HG02840 (cell line): ENCODE measurements around the gene ADM2.
A peak's percentile ranks its signal among the peaks of the same experiment; 100 is the strongest.
"Not testable (repeated sequence)": the region's sequence is repeated elsewhere in the genome, so short reads cannot be mapped to it uniquely, and the experiment has no call there.

Source experiments
- ATAC-seq: cut with Tn5 transposase; IDR thresholded peaks from one replicate; pipeline ENCODE4 v1.9.1; 2021; ENCODE audit warnings: mild to moderate bottlenecking, moderate library complexity, moderate number of reproducible peaks; ENCODE audit not compliant: unreplicated experiment, low FRiP score

The ADM2 gene

DNA sequence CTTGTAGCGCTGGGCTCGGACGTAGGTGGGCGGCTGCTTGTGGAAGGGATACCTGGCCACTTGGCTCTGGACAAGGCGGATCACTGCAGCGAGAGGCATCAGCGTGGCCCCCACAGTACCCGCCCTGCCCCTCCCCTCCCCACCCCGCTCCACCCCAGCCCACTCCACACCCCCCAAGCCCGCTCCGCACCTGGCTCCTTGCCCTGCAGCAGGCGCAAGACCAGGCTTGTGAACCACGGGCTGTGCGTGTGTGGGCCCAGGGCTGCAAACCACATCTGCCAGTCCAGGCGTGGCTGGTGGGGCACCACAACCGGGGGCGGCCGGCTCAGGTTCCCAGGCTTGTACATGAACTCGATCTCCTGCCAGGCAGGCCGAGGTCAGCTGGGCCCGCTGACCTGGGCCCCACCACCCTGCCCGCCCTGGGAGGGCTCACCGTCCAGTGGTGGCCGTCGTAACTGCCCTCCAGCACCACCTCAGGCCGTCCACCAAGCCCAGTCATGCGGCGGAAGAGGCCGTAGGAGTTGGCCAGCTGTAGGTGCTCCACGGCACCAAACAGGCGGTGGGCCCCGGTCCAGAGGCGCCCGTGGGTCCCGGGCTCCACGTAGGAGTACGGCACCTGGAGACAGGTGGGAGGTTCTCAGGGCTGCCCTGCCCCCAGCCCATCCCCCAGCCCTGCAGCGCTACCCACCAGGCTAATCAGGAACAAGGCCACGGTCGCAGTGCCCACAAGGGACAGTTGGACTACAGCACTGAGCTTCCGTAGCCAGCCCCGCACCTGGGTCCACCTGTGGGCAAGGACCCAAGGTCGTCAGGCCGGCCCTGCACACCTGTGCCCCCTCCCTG lies 23.2 kb downstream of the ADM2 start:
- ATAC-seq: no peak

DNA sequence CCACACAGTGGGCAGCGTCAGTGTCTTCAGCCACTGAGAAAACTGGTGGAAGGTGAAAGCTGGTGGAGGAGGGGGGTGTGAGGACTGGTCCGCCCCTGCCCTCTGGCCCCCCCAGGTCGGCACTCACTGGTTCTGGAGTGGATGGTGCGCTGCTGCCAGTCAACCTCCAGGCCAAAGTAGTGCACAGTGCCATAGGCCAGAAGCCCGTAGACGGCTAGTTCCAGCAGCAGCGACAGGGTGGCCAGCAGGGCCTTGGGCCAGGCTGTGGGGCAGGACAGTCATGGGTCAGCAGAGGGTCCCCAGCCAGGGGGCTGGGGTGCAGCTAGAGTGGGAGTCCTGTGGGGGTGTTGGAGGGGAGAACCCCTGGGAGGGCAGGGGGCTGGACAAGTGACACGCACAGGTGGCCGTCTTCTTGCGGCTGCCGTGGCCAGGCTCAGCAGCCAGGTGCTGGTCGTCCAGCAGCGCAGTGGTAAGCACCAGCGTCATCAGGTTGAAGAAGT lies 24.0 kb downstream of the ADM2 start:
- ATAC-seq: no peak

GRCh38 chr22:50505776-50506610 lies 24.6 kb downstream of the ADM2 start:
- ATAC-seq: no peak

GRCh38 chr22:50506611-50507420 lies 25.5 kb downstream of the ADM2 start:
- ATAC-seq: peak; percentile 4

DNA sequence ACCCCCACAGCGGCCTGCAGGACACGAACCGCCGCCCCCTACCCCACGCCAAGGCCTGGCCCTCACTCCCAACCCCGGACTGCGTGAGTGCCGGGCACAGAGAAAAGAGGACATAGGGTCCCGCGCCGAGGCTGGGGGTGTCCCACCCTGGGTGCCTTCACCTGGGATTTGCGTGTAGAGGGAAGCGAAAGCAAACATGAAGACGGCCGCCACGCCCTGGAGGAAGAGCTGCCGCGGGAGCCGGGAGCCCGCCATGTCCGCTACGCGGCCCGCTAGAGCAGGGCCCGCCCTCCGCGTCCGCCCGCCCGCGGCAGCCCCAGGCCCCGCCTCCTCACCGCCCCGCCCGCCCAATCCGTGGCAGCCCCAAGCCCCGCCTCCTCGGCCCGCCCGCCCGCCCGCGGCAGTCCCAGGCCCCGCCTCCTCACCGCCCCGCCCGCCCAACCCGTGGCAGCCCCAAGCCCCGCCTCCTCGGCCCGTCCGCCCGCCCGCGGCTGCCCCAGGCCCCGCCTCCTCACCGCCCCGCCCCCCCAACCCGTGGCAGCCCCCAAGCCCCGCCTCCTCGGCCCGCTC lies 26.2 kb downstream of the ADM2 start, which contains the start of gene LMF2:
Gene LMF2 (minus strand): TSS at position 282 of the 570 bp plus-strand sequence. CDS start 27 bp downstream, at position 255.
- peak; percentile 45 for ATAC-seq

DNA sequence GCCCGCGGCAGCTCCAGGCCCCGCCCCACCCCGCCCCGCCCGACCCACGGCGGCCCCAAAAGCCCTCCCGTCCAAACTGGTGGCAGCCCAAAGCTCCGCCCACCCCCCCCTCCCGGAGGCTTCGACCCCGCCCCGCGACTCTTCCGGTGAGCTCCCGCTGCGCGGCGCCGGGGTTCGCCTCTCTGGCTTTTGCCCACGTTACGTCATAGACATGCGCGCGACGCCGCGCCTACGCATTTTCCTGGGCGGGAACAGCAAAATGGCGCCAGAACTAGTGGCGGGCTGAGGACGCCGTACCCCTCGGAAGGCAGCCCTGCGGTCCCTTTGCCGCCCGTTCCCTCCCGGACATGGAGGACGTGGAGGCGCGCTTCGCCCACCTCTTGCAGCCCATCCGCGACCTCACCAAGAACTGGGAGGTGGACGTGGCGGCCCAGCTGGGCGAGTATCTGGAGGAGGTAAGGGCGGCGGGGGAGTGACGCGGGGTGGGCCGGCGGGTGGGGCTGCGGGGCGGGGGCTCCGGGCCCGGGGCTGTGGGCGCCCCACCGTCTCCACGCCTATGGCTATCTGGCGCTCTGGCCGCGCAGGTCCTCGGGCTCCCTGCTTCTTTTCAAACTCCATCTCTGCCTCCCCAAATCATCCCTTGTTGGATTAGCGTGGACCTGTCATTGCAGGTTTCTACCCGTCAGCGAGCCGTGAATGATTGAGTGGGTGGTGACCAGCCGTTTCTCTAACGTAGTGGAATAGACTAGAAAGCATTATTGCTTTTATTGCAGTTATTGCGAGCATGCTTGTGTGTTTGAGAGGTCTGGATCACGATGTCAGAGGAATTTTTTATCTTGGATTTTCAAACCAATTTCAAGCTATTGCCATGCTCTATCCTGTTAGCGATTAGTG lies 26.9 kb downstream of the ADM2 start, which contains the start of gene NCAPH2:
Gene NCAPH2 (plus strand): TSS at position 234 of the 894 bp plus-strand sequence. CDS start 114 bp downstream, at position 348.
- peak; percentile 72 for ATAC-seq

DNA sequence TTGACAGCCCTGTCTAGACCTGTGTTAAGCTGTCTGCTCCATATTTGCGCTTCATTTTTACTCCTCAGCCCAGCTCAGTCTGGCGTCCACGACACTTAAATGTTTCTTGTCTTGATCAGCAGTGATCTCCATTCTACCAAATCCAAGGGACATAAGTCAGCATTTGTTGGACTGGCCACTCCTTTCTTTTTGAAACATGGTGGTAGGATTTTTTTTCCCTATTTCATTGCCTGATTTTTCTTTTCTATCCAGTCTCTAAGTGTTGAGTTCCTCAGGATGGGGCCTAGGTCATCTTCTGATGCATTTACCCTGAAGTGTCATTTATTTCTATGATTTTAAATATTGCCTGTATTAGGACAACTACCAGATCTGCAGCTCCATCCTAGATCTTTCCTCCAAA lies 27.6 kb downstream of the ADM2 start:
- no peak for ATAC-seq

GRCh38 chr22:50513175-50513574 lies 31.8 kb downstream of the ADM2 start:
- no peak for ATAC-seq

- ATAC-seq: no peak
Measured at GRCh38 chr22:50516068-50516467, 34.7 kb downstream of the ADM2 start.

DNA sequence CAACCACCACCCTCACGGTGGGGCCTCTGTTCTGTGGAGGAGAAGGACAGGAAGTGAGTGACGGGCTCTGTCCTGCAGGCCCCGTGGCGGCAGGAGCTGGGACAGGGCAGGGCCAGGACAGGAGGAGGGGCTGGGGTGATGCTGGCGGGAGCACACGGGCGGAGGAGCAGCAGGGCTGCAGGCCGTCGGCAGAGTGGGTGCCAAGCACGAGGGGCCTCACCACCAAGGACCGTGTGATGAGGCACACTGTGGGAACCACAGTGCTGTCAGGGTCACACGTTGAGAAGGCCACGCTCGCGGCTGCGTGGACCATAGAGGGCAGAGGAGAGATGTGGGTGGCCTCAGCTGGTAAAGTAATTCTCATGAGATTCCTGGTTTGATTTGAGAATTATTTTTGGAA lies 35.5 kb downstream of the ADM2 start:
- no peak for ATAC-seq

GRCh38 chr22:50517495-50518260 lies 36.3 kb downstream of the ADM2 start:
- no peak for ATAC-seq

GRCh38 chr22:50518606-50519005 lies 37.3 kb downstream of the ADM2 start:
- no peak for ATAC-seq

DNA sequence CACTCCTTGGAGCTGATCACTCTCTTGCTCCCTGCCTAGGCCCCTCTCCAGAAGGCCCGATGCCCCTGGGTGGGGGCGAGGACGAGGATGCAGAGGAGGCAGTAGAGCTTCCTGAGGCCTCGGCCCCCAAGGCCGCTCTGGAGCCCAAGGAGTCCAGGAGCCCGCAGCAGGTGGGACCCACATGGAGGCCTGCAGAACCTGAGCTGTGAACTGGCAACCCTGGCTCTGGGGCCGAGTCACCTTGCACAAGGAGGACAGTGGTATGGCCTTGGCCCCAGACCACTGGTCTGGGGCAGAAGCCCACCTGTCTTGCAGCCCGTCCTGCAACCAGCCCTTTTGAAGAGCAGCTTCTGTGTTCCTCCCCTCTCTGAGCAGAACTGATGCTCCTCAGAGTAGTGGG lies 37.8 kb downstream of the ADM2 start:
- ATAC-seq: no peak

- ATAC-seq: not testable (repeated sequence)
Measured at GRCh38 chr22:50520184-50520583, 38.8 kb downstream of the ADM2 start.

DNA sequence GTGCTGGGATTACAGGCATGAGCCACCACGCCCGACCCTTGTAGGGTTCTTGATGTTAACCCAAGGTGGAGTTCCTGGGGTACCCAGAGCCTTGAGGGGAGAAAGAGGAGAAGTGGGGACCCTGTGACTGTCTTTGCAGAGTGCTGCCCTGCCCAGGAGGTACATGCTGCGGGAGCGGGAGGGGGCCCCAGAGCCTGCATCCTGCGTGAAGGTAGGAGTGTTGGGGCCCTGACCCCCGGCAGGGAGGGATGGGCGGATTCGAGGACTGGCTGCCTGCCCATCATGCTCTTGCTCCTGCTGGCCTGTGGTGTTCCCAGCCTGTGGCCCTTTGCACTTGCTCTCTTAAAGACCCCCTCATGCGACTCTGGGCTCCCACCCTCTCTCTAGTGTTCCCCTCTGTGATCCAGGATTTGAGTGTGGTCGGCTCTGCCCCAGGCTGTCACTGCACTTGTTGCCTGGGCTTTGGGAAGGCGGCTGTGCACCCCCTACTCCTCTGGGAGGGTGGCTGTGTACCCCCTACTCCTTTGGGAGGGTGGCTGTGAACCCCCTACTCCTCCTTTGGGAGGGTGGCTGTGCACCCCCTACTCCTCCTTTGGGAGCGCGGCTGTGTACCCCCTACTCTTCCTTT lies 39.6 kb downstream of the ADM2 start:
- ATAC-seq: no peak

- ATAC-seq: no peak
Measured at GRCh38 chr22:50521710-50522109, 40.4 kb downstream of the ADM2 start.

- no peak for ATAC-seq
Measured at GRCh38 chr22:50522208-50522805, 41.0 kb downstream of the ADM2 start.
